OCI-M2 (cell line): Measurements from ENCODE around the gene RNF213.
"Not testable (repeated sequence)": the region's sequence is repeated elsewhere in the genome, so short reads cannot be mapped to it uniquely, and the experiment has no call there.

Source experiments
- DNase-seq: peaks from one replicate; lab custom pipeline; 2025; ENCODE audit not compliant: unreplicated experiment; lab: John Stamatoyannopoulos, UW

RNF213 gene

DNA sequence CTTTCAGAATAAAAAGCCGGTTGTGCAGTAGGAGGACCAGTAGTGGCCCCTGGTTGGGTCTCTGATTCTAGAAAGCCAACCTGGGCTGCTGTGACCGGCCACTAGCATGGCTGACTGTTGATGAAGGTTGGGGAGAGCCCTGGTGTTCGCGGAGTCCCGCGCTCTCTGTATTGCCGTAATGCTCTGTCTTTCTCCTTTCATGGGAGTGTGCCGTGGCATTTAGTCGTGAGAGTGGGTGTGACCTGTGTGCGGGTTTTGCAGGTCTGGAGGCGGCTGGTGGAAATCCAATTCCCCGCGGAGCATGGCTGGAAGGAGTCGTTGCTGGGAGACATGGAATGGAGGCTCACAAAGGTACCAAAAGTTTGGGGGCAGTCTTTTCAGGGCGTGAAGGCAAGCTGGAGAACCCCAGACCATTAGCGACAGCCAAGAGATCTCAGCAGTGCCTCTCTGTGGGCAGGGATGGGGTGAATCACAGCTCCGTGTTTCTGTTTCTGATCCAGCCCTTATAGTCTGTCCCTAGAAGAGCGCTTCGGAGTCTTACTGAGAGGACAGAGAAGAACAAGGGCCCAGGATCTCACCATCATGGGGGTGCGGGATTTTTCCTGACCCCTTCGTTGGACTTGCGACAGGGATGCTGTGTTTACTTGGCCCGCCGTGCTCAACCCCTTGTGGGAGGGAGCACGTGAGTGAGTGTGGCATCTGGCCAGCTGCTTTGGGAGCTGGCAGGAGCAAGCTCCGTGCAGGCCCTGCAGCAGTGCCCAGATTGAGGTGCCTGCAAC, 56.5 kb downstream of the RNF213 start:
- no peak for DNase-seq

DNA sequence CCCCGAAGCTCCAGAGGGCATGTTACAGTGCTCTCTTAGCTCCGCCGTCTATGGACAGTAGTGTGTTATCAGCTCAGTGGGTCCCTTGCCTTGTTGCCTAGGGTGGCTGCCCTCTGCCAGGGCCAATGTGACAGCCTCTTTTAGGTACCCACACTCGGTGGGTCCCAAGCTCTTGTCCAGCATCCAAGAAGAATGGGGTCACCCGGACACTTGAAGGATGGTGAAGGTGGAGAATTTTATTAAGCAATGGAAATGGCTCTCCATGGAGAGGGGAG, 57.0 kb downstream of the RNF213 start:
- DNase-seq: no peak

DNA sequence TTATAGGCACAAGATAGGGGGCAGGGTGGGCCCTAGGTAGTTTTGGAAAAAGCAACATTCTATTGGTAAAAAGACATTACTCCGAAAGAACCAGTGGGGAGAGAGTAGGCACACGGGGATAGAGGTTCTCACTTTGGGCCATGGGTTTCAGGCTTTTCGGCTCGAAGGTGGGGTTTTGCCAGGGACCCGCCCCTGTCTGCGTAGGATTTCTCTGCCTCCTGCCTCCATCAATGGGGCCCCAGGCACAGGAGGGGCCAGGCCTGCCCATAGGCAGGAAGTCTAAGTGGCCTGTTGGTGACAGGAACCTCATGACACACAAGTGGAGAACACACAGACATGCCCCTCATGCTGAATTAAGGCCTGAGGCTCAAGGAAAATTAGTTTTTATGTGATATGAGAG, 57.5 kb downstream of the RNF213 start:
- DNase-seq: no peak

GRCh38 chr17:80319262-80319998, 58.8 kb downstream of the RNF213 start:
- DNase-seq: no peak

DNA sequence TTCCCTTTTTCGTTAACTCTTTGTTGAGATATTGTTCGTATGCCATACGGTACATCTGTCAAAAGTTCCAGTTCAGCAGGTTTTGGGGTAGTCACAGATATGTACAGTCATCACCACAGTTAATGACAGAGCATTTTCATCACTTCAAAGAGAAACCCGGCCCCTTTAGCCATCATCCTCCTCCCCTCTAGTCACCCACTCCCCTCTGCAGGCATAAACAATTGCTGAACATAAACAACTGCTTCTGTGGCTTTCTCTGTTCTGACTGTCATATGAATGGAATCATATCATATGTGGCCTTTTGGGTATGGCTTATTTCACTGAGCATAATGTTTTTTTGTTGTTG, 59.3 kb downstream of the RNF213 start:
- no peak for DNase-seq

GRCh38 chr17:80320496-80320895, 59.8 kb downstream of the RNF213 start:
- DNase-seq: no peak

GRCh38 chr17:80322864-80323263, 62.2 kb downstream of the RNF213 start:
- DNase-seq: no peak

GRCh38 chr17:80323982-80324381, 63.3 kb downstream of the RNF213 start:
- no peak for DNase-seq

GRCh38 chr17:80327518-80327917, 66.9 kb downstream of the RNF213 start:
- no peak for DNase-seq

DNA sequence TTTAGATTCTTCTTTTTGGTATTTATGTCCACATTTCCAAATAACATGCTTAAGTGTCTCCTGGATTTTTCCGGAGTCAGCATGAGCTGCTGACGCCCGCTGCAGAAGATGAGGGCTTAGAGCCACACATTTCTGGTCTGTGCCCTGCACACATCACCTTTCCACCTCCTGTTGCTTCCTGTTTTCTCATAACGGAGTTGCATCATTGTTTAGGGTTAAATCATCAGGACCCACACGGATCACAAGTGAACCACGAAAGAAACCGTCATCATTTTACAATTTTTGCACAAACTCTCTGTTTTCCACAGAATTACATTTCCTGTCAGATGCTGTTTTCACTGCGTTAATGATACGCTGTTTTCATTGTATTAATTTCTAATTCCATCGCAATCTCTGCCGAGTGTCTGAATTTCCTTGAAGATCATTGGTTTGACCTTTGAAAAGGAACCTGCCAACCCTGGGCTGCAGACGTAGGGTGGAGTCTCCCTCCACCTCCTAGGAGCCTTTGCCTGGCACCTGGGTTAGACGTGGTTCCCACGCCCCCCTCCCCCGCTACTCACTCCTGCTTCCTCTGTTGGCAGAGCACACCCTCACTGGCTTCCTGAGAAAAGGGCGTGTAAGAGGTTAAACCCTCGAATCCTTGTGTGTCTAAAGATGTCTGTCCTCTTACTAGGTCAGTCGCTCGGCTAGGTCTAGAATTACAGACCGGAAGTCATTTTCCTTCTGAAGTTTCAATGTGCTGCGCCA, 68.2 kb downstream of the RNF213 start:
- DNase-seq: no peak

DNA sequence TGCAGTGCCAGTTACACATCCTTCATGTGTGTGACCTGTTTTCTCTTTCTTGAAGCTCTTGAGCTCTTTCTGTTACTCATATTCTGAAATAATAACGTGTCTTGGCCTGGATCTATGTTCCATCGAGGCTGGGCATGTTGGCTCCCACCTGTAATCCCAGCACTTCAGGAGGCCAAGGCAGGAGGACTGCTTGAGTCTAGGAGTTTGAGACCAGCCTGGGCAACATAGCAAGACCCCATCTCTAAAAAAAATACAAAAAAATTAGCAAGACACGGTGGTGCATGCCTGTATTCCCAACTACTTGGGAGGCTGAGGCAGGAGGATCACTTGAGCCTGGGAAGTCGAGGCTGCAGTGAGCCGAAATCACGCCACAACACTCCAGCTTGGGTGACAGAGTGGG, 68.8 kb downstream of the RNF213 start:
- not testable (repeated sequence) for DNase-seq

DNA sequence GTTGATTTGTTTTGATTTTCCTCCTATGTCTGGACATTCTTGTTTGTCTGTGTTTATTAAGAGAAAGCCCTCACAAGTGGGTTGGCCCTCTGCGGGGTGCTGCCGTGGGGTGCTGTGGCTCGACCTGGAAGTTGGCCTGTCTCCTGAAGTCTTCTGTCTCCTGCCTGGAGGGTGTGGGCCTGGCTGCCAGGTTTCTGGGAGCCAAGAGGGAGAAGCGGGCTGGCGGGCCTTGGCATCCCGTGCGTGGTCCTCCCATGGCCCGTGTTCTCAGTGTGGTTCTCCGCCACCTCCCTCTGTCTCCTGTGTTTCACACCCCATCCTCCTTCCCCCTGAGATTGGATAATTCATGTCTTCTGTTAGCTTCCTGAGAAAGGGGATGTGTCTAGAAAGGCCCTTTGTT, 69.6 kb downstream of the RNF213 start:
- no peak for DNase-seq

DNA sequence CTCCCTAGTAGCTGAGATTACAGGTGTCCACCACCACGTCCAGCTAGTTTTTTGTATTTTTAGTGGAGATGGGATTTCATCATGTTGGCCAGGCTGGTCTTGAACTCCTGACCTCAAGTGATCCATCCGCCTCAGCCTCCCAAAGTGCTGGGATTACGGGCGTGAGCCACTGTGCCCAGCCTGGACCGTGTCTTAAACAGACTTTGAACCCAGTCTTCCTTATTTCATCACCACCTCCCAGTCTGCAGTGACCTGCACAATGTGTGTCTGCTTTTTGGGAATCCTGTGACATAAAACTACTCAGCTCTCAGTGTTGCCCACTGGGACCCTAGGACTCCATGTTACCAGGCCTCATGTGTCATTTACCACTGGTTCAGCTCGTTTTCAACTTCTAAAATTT, 70.3 kb downstream of the RNF213 start:
- DNase-seq: not testable (repeated sequence)

DNA sequence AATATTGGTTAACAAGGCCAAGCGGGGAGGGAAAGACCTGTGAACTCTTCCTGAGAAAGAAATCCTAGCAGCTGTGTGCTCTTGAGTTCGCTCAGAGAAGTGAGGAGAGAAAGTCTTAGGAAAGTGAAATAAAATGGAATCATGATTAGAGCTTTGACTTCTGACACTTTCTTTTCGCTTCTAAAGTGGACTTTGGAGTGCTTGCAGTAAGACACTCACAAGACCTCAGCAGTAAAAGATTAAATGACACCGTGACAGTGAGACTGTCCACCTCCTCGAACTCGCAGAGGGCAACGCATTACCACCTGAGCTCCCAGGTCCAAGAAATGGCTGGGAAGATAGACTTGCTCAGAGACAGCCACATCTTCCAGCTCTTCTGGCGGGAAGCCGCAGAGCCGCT, 71.2 kb downstream of the RNF213 start:
- DNase-seq: no peak

GRCh38 chr17:80337195-80337895, 76.7 kb downstream of the RNF213 start:
- DNase-seq: no peak

DNA sequence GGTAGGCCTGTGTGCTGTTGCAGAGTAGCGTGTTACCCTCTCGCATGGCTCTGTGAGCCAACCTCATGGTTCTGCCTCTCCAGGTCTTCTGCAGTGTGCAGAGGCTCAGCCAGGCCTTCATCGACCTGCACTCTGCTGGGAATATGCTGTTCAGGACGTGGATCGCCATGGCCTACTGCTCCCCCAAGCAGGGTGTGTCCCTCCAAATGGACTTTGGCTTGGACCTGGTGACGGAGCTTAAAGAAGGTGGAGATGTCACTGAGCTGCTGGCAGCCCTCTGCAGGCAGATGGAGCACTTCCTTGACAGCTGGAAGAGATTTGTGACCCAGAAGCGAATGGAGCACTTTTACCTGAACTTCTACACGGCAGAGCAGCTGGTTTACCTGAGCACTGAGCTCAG, 78.5 kb downstream of the RNF213 start:
- DNase-seq: no peak

DNA sequence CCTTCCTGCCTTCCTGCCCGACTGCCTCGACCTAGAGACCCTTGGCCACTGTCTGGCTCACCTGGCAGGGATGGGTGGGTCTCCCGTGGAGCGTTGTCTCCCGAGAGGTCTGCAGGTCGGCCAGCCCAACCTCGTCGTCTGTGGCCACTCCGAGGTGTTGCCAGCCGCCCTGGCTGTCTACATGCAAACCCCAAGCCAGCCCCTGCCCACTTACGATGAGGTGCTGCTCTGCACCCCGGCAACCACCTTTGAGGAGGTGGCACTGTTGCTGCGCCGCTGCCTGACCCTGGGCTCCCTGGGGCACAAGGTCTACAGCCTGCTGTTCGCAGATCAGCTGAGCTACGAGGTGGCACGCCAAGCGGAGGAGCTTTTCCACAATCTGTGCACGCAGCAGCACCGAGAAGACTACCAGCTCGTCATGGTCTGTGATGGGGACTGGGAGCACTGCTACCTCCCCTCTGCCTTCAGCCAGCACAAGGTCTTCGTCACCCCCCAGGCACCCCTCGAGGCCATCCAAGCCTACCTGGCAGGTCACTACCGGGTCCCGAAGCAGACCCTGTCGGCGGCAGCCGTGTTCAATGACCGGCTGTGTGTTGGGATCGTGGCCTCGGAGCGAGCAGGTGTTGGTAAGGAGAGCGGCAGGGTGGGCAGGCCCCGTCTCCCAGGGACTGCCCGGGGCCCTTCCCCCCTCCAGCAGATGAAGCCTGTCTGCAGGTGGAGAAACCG, 79.2 kb downstream of the RNF213 start:
- no peak for DNase-seq

DNA sequence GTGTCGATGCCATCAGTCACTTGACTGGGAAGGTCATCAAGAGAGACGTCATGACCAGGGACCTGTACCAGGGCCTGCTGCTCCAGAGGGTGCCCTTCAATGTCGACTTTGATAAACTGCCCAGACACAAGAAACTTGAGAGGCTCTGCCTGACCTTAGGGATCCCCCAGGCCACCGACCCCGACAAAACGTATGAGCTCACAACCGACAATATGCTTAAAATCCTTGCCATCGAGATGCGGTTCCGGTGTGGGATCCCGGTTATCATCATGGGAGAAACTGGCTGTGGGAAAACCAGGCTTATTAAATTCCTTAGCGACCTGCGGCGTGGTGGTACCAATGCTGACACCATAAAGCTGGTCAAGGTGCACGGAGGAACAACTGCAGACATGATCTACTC, 84.7 kb downstream of the RNF213 start:
- DNase-seq: no peak

GRCh38 chr17:80345841-80346497, 85.3 kb downstream of the RNF213 start:
- DNase-seq: no peak

DNA sequence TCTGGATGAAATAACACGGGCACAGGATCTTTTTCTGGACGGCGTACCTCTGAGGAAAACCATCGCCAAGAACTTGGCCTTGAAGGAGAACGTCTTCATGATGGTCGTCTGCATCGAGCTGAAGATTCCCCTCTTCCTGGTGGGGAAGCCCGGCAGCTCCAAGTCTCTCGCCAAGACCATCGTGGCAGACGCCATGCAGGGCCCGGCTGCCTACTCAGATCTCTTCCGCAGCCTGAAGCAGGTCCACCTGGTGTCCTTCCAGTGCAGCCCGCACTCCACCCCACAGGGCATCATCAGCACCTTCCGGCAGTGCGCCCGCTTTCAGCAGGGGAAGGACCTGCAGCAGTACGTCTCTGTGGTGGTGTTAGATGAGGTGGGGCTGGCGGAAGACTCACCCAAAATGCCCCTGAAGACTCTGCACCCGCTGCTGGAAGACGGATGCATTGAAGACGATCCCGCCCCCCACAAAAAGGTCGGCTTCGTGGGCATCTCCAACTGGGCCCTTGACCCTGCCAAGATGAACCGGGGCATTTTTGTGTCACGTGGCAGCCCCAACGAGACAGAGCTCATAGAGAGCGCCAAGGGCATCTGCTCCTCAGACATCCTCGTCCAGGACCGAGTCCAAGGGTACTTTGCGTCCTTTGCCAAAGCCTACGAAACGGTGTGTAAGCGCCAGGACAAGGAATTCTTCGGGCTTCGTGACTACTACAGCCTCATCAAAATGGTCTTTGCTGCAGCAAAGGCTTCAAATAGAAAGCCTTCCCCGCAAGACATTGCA, 86.0 kb downstream of the RNF213 start:
- DNase-seq: no peak
